Measurements from ENCODE around the gene SYT8.
"Not testable (repeated sequence)": the region's sequence is repeated elsewhere in the genome, so short reads cannot be mapped to it uniquely, and the experiment has no call there.

SYT8 gene

GRCh38 chr11:1862588-1863351, 28.0 kb downstream of the SYT8 start:
- no peak for DNase-seq

DNA sequence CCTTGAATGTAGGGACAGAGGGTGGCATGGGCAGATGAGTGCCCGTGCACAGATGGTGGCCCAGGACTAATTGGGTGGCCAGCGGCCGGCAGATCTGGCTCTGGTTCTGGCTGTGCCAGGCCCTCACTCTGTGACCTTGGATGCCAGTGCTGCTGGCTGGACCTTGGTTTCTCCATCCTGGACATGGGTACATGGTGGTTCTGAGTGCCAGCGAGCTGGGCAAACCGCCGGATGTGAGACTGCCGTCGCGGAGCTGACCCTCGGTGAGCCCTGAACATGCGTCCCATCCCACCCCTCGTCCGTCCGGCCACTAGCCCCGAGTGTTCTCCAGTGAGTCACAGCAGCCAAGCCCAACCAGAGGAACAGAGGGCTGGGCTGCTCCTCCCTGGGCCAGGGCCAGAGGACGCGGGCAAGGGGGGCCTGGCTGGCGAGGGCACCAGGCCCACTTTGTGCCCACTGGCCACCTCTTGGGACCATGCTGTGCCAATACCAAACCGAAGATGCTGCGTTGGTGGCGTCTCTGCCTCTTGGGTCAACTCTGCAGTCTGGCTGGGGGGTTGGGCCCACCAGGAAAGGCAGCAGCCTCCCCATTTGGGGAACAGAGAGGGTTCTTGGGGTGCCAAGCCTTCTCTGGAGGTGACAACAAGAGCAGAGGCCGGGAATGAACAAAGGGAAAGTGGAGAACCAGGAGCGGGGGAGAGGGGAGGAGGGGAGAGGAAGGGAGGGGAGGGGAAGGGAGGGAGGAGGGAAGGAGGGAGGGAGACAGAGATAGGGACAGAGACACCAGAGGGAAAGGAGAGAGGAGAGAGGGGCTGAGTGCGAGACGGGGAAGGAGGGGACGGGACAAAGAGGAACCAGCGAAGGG, 28.8 kb downstream of the SYT8 start:
- DNase-seq, result peak; percentile 42

DNA sequence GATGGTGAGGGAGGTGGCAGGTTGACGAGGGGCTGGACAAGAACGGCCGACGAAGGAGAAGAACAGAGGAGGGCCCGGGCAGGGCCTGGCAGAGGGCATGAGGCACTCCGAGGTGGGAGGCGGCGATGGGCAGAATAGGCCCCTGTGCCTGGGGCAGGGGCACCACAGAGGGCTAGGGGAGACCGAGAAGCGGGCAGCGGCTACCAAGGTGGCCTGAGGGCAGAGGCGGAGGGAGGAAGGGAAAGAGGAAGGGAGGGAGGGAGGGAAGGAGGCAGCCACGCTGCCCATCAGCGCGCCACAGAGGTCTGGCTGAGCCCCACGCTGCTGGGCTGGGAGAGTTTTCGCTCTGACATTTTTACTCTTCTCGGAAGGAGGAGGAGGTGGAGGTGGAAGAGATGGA, 29.4 kb downstream of the SYT8 start:
- DNase-seq, result no peak

DNA sequence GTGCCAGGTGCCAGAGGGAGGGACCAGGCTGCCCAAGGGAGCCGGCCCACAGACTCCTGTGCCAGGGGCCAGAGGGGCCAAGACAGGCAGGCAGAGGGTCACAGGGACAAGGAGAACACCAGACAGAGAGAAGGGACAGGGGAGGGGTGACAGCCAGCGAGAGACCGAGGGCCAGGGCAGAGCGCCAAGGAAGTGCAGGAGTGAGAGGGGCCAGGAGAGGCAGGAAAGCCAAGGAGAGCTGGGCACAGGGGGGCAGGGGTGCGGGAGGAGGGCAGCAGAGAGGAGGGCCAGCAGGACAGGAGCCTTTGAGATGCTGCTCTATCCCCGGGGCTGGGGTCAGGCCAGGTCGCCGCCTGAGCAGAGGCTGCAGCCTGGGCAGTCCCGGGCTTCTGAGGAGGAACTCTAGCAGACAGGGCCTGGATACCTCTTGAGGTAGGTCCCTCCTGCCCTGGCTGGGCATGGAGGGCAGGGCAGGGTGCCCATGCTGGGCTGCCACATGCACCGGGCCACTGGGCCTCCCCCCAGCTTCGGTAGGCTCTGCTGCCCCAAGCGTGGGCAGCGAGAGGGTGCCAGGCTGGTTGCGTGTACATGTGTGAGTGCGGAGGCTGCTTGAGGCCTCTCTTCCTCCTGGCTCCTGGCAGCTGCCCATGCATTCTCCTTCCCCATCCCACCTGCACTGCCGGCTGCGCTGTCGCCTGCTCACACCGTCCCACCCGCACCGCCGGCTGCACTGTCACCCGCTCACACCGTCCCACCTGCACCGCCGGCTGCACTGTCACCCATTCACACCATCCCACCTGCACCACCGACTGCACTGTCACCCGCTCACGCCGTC, 30.3 kb downstream of the SYT8 start:
- DNase-seq, result no peak

- no peak for DNase-seq
Measured at GRCh38 chr11:1866226-1866625, 31.4 kb downstream of the SYT8 start.

- no peak for DNase-seq
Measured at GRCh38 chr11:1866776-1867175, 32.0 kb downstream of the SYT8 start.

GRCh38 chr11:1867381-1867780, 32.6 kb downstream of the SYT8 start:
- DNase-seq, result no peak

- no peak for DNase-seq
Measured at GRCh38 chr11:1868056-1868635, 33.4 kb downstream of the SYT8 start.

DNA sequence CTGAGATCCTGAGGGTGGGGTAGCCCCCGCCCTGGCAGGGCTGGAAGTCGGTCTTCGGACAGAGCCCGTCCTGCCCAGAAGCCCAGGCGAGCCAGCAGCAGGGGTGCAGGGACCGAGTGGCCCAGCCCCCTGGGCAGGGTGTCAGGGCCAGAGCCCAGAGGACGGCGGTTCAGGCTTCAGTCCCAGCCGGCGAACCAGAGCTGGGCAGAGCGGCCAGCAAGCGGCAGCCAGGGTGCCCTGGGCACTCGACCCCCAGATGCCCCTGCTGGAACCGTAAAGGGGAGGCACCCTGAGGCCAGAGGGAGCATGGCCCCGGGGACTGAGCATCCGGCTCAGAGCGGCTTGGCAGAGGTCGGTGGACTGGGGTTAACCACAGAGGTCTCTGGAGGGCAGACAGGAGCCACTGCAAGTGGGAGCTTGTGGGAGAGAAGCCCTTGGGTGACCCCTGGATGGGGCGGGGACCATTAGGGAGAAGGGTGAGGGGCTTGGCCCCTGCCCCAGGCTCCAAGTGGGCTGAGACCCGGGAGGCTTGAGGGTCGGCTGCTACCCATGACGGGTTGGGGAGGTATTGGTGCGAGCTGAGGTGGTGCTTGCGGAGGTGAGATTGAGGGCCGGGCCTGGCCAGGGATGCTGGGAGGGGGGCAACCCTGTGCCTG, 34.0 kb downstream of the SYT8 start:
- no peak for DNase-seq

DNA sequence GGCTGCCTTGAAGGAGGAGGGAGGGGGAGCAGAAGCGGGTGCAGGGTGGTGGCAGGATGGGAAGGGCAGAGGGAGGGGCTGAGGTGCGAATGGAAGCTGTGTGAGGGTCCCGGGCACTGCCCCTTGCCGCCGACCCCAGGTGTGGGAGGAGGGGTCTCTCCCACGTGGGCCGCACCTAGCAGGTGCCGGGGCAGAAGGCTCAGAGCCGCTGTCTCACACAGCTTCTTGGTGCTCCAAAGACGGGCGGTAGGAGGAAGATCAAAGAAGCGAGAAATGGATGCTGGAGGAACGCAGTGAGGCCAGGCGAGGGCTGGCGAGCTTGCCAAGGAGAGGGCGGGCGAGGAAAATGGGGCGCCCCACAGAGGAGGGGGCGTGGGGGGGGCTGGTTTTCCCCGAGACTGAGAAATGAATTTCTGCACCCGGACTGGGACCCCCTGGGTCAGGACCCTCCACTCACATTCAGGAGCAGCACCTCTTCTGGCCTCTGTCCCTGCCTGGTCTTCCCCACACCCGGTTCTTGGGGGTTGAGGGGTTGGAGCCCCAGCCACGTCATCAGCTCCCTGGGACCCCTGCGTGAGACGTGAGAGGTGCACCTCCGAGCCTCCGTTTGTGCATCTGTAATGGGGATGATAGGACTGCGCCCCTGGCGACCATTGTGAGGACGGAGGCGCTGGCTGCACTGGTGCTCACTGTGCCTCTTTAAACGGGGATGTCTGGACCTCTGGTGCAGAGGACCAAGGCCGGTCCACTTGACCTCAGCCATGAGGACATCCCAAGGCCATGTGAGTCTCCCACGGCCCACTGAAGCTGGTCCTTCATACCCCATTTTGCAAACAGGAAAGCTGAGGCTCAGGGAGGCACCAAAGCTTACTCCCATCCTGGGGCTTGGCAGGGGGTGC, 34.9 kb downstream of the SYT8 start:
- DNase-seq, result no peak

GRCh38 chr11:1870326-1870696, 35.5 kb downstream of the SYT8 start:
- no peak for DNase-seq

DNA sequence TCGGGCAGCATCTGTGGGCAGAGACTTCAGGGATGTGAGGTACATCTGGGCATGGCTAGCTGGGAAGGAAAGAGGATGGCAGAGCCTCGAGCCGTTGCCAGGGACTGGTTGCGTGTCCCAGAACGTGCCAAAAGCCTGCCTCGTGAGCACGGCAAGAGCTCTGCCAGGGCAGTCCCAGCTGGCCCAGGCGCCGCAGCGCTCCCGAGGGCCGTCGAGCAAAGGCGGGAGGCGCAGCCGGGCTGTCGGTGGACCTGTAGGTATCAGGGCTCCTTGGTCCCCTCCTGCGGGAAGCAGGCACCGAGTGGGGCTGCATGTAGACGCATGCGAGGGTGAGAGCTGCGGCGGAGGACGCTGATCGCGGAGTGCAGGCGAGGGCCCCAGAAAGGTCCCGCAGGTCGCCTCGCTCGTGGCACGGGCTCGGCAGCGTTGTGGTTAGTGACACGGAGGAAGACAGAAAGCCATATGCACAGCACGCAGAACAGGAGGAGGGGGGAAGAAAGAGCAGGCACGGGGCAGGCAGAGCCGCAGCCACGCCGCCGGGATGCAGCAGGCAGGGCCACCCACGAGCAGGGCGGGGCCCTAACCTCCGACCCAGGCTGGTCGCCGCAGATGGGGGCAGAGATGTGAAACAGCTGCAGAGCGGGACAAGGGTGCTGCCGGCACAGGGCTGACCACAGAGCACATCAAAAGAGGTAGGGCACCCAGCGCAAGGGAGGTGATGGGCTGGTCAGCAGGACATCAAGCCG, 36.1 kb downstream of the SYT8 start:
- DNase-seq, result peak; percentile 44

GRCh38 chr11:1871531-1871930, 36.7 kb downstream of the SYT8 start:
- no peak for DNase-seq

DNA sequence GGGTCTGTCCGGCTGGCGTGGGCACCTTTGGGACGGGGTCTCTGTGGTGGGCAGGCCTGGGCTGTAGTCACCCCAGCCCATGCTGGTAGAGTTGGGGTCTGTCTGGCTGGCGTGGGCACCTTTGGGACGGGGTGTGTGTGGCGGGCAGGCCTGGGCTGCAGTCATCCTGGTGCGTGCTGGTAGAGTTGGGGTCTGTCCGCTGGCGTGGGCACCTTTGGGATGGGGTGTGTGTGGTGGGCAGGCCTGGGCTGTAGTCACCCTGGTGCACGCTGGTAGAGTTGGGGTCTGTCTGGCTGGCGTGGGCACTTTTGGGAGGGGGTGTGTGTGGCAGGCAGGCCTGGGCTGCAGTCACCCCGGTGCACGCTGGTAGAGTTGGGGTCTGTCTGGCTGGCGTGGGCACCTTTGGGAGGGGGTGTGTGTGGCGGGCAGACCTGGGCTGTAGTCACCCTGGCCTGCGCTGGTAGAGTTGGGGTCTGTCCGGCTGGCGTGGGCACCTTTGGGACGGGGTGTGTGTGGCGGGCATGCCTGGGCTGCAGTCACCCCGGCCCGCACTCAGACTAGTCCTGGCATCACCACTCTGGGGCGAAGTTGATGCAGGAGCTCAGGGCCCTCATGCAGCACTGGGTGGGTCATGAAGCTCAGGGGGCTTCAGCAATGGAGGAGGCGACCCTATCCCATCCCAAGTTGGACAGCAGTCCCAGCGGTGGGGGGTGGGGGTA, 37.6 kb downstream of the SYT8 start:
- DNase-seq, result no peak

GRCh38 chr11:1873048-1873812, 38.4 kb downstream of the SYT8 start:
- no peak for DNase-seq

- DNase-seq, result not testable (repeated sequence)
Measured at GRCh38 chr11:1873813-1874150, 39.0 kb downstream of the SYT8 start.

GRCh38 chr11:1874441-1875092, 39.8 kb downstream of the SYT8 start:
- not testable (repeated sequence) for DNase-seq

DNA sequence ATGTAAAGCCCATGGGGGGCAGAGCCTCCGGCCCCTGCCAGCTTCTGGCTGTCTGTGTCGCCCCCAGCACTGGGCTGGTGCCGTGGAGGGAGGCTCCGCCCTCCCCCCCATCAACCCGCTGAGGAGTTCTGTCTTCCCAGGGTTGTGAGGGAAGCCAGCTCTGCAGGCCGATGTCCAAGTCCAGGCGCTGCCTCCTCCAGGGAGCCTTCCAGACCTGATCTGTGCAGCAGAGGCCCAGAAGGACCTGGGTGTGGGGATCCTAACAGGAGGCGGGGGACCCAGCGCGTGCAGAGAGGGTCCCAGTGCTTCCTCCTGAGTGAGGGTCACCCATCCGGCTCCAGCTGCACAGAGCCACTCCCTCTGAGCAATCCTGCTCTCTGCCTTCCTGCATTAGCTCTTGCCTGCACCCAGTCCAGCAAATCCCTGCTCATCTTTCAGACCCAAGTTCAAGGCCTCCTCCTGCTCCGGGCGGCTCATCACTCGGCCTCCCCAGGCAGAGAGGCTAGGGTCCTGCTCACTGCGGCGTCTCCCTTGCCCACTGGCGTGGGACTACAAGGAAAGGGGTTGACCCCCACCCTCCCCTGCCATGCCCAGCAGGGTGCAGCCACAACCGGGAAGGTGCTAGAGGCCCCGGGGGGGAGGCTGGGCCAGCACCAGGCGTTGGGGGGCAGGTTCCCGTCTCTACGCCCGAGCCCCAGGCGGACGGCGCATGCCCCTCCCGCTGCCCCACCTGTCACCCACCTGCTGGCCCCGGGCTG, 40.5 kb downstream of the SYT8 start:
- DNase-seq, result no peak

All from retina (tissue), 1 donor.